HFF-Myc (cell line): ENCODE measurements around the gene RANBP6.
"Not testable (repeated sequence)": the region's sequence is repeated elsewhere in the genome, so short reads cannot be mapped to it uniquely, and the experiment has no call there.

Source experiments
- DNase-seq: peaks from one replicate; pipeline ENCODE4 v3.0.0-alpha.2; 2011; ENCODE audit warnings: low read depth; ENCODE audit errors: extremely low read depth
- H3K4me3 ChIP-seq: replicated peaks from 2 replicates; pipeline ENCODE4 v1.5.1; 2011; ENCODE audit warnings: low read depth, mild to moderate bottlenecking, control low read depth, low read length
- TF ChIP-seq, protein P1 (sequence below): IDR thresholded peaks from 2 replicates; pipeline ENCODE4 v1.5.1; 2012; ENCODE audit warnings: mild to moderate bottlenecking, low read depth, low read length, control low read depth; ENCODE audit errors: missing control alignments

RANBP6 gene

DNA sequence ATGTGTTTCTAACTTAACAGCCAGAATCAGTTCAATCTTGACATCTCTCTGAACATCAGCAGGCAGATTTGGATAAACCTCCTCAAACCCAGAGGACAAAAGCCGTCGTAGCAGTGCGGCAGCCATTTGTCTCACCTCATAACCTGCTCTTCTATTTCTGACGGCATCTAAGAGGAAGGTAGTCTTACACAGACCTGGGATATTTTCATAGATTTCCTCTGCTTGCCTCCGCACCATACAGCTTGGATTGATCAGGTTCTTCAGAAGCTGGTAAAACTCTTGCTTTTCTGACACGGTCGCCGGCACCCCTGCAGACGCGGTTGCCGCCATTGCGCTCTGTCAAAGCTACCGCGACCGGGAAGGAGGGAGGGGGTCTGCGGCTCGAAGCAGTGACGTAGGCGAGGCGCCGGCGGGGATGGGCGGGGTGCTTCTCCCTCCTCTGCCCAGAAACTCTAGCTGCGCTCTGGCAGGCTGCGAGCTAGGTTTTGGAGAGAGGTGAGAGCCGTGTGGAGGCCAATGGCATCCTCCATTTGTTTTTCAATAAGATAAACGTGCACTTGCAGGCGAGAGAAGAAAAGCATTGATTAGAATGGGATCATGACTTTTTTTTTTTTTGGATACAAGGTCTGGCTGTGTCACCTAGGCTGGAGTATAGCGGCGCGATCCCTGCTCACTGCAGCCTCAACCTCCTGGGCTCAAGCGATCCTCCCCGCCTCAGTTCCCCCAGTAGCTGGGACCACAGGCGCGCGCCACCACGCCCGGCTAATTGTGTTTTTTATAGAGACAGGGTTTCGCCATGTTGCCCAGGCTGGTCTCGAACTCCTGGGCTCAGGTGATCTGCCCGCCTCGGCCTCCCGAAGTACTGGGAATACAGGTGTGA is at the start of gene RANBP6:
Gene RANBP6 (minus strand): TSS at position 347 of the 880 bp plus-strand sequence. CDS start 17 bp downstream, at position 330.
- H3K4me3 ChIP-seq = peak within 1 kb of the TSS; percentile 90
- TF ChIP-seq, protein P1, sequence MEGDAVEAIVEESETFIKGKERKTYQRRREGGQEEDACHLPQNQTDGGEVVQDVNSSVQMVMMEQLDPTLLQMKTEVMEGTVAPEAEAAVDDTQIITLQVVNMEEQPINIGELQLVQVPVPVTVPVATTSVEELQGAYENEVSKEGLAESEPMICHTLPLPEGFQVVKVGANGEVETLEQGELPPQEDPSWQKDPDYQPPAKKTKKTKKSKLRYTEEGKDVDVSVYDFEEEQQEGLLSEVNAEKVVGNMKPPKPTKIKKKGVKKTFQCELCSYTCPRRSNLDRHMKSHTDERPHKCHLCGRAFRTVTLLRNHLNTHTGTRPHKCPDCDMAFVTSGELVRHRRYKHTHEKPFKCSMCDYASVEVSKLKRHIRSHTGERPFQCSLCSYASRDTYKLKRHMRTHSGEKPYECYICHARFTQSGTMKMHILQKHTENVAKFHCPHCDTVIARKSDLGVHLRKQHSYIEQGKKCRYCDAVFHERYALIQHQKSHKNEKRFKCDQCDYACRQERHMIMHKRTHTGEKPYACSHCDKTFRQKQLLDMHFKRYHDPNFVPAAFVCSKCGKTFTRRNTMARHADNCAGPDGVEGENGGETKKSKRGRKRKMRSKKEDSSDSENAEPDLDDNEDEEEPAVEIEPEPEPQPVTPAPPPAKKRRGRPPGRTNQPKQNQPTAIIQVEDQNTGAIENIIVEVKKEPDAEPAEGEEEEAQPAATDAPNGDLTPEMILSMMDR = no peak

DNA sequence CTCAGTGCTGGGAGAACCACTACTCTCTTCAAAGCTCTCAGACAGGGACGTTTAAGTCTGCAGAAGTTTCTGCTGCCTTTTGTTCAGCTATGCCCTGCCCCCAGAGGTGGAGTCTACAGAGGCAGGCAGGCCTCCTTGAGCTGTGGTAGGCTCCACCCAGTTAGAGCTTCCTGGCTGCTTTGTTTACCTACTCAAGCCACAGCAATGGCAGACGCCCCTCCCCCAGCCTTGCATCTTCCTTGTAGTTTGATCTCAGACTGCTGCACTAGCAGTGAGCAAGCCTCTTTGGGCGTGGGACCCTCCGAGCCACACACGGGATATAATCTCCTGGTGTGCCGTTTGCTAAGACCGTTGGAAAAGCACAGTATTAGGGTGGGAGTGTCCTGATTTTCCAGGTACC is 47.7 kb upstream of the RANBP6 start:
- not testable (repeated sequence) for H3K4me3 ChIP-seq

More for the DNA sequence above, at the start of gene RANBP6:
- no peak for DNase-seq

DNA sequence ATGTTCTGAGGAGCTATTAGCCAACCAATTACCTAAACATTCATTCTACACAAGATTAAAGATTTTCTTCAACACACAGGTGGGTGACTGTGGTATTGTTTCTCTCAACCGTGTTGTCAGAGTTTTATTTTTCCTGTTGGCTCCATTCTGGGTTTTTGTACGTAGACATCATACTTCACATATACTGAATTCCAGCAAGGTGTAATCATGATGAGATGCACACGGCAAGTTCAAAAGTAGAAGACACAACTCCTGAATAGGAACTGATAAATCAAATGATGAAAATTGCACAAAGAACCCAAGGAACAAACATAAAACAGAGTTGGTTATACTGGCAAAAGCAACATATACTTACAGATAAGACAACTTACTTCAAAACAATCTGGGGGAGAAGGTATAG is 40.2 kb upstream of the RANBP6 start:
- DNase-seq = no peak
- no peak overlapping the region for H3K4me3 ChIP-seq
- TF ChIP-seq, protein P1 = no peak

More for the DNA sequence above, 47.7 kb upstream of the RANBP6 start:
- not testable (repeated sequence) for DNase-seq

DNA sequence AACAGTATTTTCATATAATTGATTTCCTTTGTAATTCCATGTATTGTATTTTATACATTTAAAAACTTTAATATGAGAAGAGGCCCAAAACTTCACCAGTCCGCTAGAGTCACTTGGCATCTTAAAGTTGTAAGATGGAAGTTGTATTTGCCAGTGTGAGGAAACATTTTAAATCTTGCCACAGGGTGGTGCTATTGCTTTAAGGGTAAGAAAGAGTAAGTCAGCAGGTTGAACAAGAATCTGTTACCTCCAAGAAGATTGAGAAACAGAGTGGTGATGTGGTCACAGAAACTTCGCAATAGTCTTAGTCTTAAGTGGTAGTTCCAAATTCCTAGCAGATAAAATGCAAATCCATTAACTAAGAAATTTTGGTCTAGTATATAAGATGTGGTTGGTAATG is 39.8 kb upstream of the RANBP6 start:
- peak; percentile 65 for DNase-seq
- TF ChIP-seq, protein P1 = peak; percentile 47
- H3K4me3 ChIP-seq = no peak overlapping the region

DNA sequence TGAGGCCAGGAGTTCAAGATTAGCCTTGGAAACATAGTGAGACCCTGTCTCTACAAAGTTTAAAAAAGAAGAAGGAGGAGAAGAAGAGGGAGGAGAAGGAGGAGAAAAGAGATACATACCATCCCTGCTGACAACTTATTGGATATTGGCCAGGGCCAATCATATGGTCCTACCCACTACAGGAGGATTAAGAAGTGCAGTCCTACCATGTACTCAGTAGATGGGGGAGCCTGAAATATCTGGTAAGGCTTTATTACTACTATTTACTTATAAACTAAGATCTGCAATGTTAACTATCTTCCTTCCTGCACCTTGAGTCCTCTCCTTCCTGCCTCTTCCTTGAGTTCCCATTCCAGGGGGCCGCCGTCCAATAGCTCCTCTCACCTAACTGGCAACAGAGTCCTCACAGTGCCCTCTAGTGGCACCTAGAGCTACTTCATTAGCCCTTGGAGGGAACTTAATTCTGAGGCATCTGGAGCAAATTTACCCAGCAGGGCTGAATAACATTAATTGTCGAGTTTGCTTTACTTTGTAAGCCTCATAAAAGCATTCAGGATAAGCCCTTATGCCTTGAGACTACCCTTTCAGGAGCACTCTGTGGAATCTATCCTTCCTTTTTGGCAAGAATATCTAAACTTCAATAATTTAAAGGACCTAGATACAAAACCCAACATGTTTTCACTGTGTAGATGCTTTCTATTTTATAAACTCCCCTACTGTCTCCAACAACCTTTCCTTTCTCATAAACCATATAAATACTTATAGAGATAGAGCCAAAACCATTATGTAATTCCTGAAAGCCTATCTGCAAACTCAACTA is 39.1 kb upstream of the RANBP6 start:
- no peak overlapping the region for H3K4me3 ChIP-seq
- TF ChIP-seq, protein P1 = peak; percentile 82
- DNase-seq = peak; percentile 72

DNA sequence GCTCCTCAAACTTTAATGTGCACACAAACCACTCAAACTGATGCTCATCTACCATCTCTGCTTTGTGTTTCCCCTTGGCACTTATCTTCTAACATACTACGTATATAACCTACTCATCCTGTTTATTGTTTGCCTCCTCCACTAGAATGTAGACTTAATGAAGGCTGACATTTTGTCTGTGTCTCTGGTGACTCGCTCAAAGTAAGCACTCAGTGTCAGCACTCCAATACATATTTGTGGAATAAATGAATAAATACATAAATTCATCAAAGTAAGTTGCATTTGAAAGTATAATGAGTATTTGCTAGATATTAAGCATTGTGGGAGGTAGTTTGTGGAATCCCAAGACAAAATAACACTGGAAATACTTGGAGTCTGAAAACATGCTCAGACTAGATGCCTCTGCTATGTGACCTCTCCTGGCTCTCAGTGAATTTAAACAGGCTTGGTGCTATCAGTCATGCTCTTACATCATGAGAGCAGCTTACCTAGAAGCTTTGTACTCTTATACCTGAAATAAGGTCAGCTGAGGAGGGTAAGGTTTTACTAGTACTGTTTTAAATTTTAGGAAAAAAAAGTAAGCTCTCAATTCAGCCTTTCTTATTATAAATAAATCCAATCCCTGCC is 37.0 kb upstream of the RANBP6 start:
- TF ChIP-seq, protein P1 = no peak
- DNase-seq = no peak
- no peak overlapping the region for H3K4me3 ChIP-seq
